Hematopoietic multipotent progenitor cell treated with erythropoietin and hydrocortisone succinate and interleukin-3 and kit ligand, for 15 days (in vitro differentiated cells): ENCODE results near the gene ARL4D.
"Not testable (repeated sequence)": the region's sequence is repeated elsewhere in the genome, so short reads cannot be mapped to it uniquely, and the experiment has no call there.

Source experiments
- DNase-seq: peaks from one replicate; pipeline ENCODE4 v3.0.0-alpha.2; 2015; ENCODE audit warnings: low spot score

ARL4D gene

DNA sequence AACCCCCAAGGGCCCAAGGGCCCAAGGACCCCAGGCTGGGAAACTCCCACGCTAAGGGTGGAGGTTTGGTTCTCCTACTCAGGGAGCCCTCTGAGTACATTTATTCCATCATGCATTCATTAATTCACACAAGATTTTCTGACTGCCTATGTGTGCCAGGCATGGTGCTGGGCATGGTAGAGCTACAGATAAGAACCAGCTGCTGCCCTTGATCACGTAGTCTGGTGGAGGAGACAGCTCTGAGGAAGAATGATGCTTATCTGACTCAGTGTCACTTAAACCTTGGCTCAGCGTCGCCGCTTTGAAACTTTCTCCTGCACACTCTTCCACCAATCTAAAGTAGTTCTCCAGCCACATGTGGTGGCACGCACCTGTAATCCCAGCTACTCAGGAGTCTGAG lies 3.6 kb upstream of the ARL4D start:
- no peak for DNase-seq

DNA sequence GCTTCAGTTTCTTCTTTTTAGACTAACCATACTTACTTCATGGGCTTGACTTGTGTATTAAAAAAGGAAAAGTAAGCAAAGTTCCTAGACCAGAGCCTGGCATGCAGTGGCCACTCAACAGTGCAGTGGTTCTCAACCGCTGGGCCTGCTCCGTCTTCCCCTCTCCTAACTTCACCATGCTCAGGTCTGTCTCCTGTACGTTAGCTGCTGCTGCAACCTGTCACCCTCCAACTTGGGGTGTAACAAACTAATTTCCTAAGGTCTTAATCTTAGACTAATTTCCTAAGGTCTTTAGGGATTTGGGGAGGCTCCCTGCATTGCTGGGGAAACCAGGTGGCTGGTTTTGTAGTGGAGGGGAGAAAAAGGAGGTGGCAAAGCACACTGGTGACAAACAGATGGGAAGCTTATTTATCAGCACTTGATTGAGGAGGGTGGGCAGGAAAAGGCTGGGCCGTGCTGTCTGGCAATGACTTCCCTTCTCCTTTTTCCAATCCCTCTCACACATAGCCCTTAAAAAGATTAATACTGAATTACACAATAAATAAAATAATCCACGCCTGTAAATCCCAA lies 2.2 kb upstream of the ARL4D start:
- no peak for DNase-seq

DNA sequence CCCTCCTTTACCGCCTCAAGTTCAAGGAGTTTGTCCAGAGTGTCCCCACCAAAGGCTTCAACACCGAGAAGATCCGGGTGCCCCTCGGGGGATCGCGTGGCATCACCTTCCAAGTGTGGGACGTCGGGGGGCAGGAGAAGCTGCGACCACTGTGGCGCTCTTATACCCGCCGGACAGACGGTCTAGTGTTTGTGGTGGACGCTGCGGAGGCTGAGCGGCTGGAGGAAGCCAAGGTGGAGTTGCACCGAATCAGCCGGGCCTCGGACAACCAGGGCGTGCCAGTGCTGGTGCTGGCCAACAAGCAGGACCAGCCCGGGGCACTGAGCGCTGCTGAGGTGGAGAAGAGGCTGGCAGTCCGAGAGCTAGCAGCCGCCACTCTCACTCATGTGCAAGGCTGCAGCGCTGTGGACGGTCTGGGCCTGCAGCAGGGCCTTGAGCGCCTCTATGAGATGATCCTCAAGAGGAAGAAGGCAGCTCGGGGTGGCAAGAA lies 1.1 kb downstream of the ARL4D start:
- DNase-seq: no peak

DNA sequence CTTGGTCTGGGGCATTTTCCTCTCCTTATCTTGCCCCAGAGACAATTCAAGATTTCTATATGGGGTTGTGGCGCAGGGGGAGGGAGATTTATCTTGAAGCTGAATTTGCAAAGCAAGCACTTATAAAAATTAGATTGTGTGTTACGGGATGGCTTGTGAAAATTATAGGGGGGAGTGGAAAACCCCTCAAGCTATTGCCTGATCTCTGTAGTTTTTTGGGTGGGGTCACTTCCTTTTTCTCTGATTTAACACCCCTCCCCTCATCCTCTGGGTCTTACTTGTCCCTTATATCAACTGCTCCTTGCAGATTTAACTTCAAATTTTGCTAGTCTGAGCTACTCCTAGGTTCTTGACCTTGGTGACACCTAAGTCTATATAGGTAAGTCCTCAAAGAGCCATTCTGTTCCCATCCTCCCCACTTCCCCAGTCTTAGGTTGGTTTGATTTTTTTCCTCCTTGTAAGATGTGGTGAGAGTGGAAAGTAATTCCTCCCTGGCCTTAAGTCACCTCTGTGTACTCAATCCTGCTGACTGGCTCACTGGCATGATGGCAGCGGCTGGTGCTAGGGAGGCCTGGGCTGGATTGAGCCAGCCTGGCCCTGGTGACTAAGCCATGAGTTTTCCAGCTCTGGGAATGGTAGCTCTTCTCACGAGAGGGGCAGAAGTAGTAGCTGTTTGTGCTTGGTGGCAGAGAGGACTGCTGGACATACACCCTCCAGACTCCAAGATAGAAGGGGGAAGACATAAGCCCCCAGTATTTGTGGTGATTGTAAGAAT lies 2.3 kb downstream of the ARL4D start:
- DNase-seq: no peak

DNA sequence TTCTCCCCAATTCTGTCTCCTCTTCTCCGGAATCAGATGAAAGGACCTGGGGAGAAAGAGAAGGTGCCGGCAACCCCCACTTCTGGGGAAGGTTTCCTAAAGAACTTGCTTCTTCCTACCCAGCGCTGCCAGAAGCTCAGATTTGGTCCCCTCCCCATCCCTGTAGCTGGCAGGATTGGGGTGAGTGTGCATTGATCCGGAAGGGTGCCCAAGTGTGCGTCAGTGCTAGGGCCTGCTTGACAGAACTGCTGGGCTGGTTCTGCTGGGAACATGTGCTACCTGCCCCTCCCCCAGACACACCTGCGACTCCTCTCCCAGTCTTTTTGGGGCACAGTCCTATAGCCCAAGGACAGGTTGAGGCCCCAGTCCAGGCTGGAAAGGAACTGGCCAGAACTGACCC lies 3.3 kb downstream of the ARL4D start:
- DNase-seq: no peak

DNA sequence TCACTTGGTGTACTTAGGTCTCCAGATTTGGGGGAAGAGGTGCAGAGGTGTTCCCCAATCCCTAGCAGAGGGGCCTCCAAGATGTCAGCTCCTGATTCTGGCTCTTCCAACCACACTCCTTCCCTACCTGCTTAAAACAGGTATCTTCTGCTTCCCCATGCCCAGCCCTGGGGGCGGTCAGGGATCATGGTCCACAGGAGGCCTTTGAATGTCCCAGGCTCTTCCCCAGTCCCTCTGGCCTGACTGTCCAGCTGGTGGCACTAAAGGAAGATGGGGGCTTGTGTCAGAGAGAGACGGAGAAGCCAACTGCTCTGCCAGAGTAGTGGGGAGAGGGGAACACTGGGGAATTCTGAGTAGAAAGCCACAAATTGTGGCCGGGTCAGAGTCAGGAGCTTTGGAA lies 3.8 kb downstream of the ARL4D start:
- DNase-seq: no peak

DNA sequence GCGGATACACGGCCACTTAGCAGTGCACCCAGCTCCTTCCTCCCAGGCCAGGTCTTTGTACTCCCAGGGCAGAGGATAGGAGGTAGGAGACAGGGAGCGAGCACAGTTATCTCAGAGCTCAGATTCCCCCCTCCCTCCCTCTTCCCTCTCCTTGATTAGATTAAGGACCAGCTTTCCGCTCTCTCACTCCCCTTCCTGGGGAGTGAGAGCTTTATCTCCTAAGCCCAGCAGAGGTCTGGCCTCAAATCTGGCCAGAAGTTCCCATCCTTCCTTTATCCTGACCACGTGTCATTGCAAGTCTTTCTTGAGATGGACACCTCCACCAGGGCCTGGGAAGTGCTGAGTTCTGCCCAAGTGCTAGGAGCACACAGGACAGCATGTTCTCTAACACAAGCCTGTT lies 5.1 kb downstream of the ARL4D start:
- no peak for DNase-seq

DNA sequence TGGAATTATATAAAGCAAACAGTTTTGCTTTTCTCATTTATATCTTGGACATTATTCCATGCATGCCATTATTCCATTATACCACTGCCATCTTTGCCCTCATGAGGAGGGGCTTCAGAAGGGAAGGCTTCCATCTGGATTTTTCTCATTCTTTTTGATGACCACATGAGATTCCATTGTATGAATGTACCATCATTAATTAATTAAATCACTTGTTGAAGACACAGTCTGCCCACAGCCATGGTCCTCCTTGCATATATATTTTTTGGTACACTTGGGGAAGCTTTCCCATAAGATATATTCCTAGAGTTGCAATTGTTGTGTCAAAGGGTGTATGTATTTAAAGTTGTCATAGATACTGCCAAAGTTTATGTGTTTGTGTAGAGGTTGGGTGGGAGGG lies 7.1 kb downstream of the ARL4D start:
- no peak for DNase-seq

DNA sequence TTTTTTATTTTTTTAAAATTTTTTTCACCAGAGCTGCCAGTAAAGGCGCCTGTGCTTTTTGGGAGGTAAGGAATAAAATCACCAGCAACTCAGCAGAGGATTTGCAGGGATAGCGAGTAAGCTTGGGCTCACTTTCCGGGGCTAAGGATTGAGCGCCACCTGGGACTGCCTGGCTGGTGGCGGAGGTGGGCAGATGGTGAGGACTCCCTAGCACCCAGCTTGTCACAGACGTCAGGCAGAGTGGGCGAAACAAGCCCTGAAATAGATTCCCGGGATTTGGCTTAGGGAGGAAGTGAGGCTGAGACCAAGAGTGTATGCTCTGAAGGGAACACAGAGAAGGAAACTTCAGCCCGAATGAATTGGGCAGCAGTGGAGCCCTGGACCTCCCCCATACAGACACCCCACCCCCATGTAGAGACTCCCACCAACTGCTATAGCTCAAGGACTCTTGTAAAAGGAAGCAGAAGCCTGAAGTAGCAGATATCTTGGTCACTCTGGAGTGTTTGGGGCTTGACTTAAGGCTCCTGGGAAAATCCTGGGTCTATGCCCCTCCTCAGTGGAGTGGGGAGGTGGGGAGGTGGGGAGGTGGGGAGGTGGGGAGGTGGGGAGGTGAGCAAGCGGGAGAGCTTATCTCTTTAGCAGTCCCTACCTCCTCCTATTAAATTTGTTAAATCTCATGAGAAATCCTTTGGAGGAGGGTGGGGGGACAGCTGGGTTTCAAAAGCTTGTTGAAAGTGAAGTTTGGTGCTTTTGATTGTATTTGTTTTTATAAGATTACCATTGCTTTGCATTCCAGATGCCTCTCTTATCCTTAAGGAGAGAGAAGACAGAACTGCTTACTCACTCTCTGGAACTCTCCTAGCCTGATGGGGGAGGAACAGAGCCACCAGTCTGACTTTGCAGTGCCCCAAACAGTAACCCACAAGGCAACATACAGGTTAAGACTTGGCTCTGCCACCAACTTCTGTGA lies 8.2 kb downstream of the ARL4D start:
- no peak for DNase-seq

DNA sequence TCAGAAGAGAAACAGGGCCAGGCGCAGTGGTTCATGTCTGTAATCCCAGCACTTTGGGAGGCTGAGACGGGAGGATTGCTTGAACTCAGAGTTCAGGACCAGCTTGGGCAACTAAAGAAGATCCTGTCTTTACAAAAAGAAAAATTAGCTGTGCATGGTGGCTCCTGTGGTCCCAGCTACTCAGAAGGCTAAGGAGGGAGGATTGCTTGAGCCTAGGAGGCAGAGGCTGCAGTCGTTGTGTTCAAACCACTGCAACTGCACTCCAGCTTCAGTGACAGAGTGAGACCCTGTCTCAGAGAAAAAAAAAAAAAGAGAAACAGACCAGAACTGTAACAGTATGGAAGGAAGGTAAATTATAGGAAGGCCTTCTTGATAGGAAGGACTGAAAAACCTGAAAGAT lies 10.3 kb downstream of the ARL4D start:
- no peak for DNase-seq

DNA sequence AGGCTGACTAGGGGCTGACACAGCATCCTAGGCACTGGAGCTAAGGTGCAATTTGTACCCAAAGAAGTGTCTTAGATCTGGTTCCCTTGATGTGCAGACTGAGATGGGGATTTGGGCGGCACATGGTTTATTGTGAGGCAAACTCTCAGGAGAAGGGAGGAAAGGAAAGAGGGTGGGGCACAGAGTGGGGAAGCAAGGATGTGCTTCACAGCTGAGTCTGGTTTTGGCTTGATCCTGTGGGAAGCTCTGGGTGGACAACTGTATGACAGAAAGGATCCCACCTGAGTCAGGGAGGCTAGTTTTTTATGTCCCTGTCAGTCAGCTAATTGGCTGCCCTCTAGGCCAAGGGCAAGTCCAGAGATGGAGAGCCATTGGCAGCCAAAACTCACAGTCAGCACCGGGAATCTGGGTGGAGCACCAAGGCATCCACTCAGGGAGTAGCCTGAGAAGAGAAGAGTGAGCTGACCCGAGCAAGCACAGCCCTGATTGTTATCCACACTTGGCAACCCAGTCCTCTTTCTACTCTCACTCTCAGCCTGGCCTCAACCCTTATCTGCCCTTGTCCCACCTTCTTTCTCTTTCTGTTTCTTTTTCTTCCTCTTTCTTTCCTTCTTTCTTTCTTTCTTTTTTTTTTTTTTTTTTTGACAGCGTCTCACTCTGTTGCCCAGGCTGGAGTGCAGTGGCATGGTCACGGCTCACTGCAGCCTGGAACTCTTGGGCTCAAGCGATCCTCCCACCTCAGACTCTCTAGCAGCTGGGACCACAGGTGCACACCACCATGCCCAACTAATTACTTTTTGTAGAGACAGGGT lies 12.0 kb downstream of the ARL4D start:
- no peak for DNase-seq

DNA sequence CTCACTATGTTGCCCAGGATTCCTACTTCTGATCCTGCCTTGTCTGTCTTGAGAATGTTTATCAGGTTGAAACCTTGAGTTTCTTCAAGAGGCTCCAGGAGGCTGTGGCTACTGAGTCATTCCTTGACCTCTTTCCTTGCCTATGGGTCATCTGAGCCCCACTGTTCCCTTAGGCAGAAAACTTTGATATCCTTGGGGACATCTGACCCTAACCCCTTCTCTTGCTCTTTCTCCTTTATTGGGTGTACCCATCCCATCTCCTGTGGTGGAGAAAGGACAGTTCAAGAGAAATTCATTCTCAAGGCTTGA lies 12.5 kb downstream of the ARL4D start:
- DNase-seq: no peak

DNA sequence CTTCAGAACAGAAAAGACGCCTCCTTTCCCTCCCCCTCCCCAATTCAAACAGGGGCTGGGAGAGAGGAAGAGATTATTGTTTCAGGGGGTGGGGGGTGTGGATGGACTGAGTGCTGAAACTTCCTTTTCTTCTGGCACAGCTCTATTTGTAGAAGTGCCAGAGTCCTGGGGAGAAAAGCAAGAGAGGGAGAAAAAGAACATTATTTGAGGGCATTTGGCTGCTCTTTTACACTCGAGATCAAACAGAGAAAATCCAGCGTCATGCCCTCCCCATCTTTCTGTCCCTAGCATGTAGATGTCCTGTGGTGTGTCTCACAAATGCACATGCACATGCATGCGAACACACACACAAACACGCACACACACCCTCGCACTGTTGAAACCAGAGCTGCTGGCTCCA lies 13.0 kb downstream of the ARL4D start:
- DNase-seq: no peak

DNA sequence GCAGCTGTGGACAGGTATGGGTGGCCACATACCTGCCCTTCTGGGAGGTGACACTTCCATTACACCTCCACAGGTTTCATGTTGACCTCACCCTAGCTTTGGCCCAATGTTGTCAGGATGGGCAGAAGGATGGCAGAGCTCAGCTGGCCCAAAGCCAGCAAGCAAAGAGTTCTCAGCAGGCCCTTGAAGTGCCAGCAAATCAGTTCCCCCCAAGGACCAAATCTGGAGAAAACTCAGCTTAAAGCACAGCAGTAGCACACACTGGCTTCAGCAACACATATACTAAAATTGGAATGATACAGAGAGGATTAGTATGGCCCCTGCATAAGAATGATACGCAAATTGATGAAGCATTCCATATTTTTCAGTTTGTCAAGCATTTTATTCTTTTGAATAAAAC lies 13.4 kb downstream of the ARL4D start:
- no peak for DNase-seq

DNA sequence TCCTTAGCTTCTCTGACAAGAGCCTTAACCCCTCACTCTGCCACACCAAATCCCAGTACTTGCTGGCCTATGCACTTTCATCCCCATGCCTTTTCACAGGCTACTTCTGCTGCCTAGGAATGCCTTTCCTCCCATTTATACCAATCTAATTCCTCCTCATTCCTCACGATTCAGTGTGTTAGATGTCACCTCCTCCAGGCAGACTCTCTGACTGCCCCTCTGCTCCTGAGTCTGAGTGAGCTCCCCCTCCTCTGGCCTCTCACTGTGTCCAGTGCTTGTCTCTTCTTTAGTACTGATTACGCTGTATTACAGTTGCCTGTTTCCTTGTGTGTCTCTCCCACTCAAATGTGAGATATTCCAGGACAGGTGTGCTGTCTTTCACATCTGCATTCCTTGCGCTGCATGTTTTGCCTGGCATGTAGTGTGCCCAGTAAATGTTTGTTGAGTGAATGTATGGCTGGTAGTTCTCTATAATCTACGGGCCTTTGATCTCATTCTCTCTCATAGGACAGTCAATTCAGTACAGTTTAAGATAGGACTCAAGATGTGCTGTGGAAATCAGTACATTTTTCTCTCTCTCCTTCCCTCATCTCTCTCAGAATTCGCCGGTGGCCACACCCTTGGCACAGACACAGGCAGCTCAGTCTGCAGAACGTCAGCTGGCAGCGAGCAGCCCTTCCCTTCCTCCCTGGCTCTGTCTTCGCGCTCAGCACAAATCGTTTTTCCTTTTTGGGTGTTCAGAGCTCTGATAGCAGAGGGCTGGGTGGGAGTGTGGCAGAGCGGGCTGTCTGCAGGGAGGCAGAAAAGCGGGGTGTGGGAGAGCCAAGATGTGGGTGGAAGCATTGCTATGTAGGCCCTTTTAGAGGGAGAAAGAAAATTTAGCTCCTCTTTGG lies 18.5 kb downstream of the ARL4D start:
- no peak for DNase-seq

DNA sequence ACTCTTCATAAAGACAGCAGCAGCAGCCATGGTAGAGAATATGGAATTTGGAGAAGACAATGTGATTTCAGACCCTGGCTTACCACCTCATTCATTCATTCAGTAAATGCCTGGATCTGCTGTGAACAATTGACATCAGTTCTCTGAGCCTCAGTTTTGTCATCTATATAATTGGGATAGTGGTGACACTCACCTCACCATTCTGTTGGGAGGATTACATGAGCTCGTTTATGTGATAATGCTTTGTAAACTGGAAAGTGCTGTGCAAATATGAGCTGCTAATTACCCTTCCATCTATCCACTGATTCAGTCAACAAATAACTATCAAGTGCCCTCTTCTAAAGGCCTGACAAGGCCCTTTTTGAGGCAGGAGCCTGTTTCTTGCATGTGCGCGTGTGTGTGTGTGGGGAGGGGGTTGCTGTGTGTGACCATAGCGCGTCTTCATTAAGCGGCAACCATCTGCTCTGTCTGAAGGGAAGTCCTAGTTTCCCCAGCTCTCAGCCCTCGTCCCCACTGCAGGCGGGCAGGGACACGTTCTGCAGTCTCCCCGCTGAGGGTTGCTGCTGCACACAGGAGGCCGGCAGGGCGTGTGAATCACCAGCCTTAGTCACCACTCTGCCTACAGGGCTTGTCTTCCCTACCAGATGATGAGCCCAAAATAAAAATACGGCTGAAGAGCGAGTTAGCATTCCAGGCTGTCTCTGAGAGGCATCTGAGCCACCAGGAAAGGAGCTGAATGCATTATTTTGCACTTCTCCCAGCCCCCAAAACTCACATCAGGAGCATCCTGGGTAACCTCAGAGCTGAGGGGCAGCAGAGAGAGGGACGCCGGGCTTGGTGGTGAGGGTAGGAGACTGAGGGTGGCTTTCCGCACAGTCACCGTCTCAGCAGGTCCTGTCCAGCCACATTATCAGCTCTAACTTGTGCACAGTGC lies 19.9 kb downstream of the ARL4D start:
- DNase-seq: no peak

DNA sequence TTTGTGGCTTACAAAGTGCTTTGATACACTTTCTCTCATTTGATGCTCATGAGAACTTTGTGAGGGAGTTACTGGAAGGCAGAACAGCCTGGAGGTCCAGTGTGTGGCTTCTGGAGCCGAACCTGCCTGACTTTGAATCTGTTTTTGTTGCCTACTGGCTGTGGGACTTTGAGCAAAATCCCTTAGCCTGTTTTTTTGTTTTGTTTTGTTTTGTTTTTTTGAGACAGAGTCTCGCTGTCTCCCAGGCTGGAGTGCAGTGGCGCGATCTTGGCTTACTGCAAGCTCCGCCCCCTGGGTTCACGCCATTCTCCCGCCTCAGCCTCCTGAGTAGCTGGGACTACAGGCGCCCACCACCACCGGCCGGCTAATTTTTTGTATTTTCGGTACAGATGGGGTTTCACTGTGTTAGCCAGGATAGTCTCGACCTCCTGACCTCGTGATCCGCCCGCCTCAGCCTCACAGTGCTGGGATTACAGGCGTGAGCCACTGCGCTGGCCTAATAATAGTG lies 20.6 kb downstream of the ARL4D start:
- not testable (repeated sequence) for DNase-seq

DNA sequence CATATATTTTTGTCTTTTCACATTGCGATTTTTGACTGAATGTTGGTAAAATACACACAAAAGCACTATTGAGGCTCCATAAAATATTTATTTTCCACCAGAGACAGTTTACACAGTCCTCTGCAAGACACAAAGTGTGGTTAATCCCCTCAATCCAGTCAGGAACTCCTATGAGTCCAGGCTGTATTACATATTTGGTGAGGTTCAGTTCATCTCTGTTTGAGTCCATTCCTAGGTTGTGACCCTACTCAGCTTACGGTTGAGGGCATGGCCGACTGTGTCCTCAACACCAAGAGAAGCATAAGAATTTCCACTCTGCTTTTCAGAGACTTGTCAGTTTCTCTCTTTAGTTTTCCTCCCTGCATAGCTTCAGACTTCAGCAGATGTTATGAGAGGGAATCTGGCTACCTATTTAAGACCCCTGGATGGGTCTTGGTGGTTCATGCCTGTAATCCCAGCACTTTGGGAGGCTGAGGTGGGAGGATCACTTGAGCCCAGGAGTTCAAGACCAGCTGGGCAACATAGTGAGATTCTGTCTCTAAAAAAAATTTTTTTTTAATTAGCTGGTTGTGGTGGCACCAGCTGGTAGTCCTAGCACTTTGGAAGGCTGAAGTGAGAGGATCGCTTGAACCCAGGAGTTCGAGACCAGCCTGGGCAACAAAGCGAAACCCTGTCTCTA lies 25.1 kb downstream of the ARL4D start:
- DNase-seq: no peak
